HPDE6-E6E7 (cell line): ENCODE measurements around the gene TMEM208.

Experiments used
- DNase-seq: peaks from one replicate; pipeline ENCODE4 v3.0.0; 2011; ENCODE audit warnings: missing footprints; ENCODE audit errors: extremely low spot score

TMEM208 gene

DNA sequence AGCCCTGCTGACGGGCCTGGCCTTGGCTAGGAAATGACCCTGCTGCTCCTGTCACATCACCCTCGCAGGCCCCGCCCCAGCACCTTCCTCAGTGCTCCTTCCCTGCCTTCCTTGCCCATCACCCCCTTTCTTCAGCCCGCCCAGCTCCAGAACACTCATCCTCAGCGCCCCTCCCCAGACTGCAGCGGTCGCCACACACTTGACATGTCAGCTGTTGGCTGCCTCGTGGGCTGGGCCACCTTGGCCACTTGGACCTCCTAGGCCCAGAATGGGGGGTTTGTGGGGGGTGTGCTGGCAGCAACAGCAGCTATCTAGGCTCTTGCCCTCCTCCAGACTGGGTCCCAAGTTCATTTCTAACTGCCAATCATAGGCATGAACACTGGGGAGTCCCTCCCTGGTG is 17.4 kb upstream of the TMEM208 start:
- DNase-seq = no peak

DNA sequence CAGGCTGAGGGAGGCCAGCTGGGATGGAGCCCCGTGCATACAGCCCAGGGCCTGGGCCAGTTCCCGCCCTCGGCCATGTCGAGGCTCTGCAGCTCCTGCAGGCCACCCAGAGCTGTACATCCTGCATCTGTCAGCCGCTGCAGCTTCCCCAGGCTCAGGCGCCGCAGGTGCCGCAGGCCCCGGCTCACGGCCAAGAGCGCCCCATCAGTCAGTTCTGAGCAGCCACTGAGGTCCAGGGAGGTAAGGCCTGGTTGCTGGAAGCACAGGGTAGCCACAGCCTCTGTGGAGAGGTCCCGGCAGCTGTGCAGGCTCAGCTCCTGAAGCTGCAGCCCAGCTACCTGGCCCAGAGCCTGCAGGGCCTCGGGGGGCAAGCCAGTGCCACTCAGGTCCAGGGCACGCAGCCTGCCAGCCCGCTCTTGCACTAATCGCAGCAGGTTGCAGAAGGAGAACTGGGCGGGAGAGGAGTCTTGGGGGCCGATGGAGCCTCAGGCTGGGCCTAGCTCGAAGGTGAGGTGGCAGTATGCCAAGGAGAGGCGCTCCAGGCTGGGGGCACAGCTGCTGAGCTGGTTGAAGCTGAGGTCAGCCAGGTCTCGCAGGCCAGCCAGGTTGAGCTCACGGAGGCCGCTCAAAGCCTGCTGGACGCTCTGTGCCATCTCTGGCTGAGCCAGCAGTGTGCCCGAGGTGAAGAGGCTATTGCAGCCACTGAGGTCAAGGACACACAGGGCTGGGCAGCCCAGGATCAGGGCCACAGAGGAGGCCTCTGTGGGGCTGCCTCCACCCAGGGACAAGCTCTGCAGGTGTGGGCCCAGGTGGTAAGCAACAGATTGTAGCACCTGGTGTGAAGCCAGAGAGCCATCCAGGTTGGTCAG is 16.6 kb upstream of the TMEM208 start:
- no peak for DNase-seq

DNA sequence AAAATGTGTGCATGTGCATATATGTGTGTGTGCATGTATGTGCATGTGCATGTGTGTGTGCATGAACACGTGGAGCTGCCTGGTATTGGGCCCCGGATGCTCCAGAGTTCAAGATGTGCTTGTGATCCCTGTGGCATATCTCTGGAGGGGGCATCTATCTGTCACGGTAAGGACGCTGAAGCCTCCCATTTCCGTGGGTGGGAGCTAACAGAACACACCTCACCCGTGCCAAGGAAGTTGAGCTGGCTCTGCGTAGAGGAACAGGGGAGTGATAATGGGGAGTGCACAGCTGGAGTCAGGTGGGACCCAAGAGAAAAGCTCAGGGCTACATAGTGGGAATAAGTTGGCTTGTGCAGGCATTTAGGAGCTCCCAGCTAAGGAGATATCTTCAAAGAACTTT is 15.3 kb upstream of the TMEM208 start:
- no peak for DNase-seq

DNA sequence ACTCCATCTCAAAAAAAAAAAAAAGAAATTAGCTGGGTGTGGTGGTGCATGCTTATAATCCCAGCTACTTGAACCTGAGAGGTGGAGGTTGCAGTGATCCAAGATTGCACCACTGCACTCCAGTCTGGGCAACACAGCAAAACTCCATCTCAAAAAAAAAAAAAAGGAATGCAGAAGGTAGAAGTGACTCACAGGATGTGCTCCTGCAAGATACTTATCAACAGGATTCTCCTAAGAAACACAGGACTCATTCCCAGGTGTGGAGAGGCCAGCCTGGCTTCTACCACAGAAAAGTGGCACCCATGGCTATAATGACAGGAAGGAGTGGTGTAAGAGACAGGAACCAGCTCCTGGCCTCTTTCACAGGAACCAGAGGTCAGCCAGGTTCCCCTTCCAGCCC is 14.2 kb upstream of the TMEM208 start:
- DNase-seq = no peak

DNA sequence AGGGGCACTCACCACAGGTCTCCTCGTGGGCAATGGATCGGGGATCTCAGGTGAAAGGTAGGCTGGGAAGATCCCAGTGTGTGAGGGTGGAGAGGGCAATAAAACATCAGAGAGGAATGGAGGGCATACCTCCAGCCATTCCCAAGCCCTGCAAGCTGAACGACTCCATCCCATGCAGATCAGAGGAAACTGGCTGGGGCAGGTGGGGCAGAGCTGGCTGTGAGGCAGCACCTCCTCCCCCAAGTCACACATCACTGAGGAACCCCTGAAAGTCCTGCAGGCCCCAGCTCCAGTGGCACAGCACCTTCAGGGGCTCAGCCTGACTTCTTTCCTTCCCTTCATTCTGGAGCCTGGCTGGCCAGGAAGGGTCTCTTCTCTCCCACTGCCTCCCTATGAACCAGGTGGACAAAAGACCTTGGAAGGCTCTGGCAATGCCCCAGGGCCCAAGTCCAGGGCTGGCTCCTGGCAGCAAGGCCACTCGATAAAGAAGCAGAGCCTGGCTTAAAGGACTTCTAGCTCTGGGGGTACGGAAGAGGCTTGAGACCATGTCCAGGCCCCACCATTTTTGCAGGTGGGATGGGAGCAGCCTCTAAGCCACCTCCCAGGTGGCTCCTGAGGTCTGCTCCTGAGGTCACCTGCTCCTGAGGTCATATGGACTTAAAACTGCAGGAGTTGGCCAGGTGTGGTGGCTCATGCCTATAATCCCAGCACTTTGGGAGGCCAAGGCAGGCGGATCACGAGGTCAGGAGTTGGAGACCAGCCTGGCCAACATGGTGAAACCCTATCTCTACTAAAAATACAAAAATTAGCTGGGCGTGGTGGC is 13.5 kb upstream of the TMEM208 start:
- DNase-seq = no peak

DNA sequence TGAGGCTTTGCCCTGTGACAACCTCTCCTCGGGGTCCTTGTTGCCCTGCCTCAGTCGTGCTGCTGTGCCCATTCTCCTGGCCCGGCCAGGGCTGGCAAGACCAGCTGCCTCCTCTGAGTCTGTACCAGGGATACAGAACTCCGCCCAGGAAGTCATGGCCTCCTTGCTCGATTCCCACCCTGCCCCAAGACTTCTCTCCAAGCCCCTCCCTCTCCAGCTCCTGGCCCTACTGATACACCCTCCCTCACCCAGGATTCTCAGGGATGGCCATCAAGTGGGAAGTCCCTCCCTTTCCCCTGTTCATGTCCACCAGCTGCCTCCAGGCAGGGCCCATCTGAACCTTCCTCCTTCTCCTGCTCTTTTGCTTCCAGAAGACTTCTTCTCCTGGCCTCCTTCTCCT is 11.2 kb upstream of the TMEM208 start:
- DNase-seq = no peak

DNA sequence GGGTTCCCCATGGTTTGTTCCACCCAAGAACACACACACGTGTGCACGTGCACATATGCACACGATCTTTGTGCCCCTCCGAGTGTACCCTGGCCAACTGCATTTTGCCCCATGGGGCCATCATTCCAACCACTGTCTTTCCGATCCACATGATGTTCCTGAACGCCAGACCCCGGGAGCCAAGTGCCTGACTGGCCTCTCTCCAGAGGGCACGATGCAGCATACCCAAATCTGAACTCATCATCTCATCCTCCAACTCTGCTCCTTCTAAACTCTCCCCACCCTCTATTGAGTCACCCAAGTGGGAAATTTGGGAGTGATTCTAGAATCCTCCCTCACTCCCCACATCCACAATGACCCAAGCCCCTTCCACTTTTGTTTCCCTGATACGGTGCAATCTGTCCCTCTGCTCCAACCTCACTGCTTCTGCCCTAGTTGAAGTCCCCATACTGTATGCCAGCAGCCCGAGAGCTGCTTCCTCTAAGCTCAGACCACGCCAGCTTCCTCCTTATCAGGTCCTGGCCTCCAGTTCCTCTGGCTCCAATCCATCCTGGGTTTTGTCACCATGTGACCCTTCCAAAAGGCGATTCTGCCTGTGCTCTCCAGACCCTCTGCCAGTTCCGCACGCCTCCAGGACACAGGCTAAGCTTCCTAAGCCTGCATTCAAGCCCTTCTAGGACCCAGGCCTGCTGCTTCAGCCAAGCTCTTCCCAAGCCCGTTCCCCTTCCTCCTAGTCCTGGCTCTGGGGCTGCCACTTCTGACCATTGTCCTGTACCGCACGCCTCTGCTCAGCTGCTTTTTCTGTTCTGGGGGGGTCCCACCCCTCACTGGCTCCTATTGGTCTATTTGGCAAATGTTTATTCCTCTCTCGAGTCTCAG is 10.1 kb upstream of the TMEM208 start:
- DNase-seq = no peak

DNA sequence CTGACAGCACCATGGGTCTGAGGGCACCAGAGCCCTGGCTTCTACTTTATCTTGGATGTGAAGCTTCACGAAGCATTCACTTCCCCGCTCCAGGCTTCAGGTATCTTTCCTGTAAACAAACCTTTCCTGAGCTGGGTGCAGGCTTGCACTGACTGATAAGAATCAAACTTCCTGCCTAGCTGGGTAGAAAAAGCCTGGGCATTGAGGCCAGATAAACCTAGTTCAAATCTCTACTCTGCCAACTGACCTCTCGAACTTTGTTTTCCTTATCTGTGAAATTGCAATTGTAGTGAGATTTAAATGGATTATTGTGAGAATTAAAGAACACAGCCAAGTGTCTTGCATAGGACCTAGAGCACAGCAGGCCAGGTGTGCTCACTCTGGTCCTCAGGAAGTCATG is 2.9 kb upstream of the TMEM208 start:
- DNase-seq = no peak

DNA sequence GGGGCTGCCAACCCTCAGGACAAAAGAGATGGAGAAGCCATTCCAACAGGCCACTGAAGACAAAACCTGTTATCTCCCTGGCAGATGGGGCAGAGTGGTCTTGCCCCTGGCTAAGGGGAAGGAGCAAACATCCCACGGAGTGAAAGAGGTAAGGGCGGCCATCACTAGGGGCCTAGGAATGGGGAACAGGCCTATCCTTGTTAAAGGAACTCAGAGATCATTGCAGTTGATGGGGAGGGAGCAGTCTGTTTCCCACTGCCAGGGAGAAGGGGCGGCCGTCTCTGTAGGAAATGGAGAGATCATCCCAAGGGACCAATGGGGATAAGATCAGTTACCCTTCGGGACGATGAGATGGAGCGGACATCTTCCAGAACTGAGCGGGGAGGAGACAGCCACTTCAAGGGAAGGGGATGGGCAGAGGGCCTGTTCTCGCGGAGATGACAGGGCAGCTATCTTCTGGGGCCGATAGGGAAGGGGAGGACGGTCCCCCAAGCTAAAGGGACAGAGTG is 581 bp upstream of the TMEM208 start:
- DNase-seq = no peak

DNA sequence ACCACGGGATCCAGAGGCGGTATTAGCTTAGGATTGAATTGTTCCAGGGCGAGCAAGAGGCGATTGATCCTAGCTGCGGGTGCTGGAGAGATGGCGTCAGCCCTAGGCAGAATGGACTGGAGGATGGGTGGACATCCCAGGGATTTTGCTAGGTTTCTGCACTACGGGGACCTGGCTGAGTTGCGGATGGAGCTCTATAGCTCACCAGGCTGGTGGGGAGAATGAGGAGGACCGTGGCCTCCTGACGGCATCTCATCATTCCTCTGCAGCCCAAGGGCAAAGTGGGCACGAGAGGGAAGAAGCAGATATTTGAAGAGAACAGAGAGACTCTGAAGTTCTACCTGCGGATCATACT is 614 bp downstream of the TMEM208 start:
- DNase-seq = no peak

DNA sequence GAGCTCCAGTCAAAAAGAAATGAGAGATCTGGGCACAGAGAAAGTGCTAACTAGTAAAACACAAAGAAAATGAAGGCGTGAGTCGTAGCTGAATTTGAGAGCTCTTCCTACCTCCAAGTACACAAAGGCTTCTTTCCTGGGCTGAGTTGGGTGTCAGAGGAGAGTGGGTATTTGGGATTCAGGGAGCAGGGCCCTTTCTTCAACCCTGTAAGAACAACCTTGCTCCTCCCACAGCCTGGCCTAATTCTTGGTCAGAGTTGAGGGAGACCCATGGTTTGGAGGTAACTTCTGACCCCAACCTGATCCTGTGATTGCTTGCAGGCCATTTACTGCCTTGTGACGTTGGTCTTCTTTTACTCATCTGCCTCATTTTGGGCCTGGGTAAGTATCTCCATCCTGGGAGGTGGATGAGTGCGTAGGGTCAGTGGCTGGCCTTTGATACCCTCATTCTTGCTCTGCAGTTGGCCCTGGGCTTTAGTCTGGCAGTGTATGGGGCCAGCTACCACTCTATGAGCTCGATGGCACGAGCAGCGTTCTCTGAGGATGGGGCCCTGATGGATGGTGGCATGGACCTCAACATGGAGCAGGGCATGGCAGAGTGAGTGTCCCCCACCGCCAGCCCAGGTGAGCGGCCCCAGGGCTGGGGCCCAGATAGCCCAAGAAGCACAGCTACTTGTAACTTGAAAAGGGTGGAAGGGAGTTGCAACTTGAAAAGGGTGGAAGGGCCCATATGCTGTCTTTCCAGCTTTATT is 1.3 kb downstream of the TMEM208 start:
- no peak for DNase-seq

DNA sequence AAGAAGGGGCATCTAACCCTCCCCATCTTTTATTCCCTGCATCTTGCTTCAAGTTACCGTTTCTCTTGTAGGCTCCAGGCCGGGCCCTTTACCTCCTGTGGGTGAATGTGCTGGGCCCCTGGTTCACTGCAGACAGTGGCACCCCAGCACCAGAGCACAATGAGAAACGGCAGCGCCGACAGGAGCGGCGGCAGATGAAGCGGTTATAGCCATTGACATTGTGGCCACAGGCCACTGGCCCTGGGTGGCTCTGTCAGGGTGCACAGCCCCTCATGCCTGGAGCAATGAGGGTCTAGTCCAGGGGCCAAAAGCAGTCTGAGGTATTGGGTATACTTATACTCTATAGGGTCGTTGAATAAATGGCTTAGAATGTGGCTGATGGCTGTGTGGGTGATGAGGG is 2.0 kb downstream of the TMEM208 start:
- no peak for DNase-seq

DNA sequence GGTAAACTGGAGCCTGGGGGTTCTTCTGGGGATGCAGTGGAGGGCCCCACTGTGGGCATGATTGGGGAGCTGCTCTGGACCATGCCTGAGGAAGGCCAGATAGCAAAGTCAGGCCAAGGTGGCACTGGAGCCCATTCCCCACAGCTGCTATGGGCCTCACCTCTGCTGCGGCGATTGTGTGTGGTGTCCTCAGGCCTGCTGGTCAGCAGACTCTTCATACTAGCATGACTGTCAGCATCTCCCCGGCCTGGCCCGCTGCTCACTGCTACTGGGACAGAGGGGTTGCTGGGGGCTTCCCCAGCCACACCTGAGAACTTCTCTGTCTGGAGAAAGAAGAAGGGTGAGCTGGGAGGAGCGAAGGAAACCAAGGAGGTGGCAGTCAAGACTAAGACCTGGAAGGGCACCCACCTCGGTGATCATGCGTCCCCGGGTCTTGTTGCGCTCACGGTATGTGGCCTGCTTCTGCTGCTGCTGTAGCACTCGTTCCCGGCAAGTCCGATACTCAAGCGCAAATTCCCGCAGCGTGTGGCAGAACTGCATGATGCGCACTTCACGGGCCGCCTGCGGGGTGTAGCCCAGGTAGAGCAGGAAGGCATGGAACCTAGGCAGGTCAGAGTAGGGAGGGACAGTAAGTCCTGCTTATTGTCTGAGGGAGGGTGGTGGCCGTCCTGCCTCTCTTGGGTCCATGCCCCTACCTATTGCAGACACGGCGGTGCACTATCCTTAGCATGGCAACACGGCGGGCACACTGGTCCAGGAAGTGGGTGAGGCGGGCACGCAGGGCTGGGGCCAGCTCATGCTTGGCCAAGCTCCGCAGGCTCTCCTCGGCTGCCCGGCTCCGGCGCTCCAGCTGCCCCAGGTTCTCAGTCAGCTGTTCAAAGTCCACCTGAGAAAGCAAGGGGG is 3.2 kb downstream of the TMEM208 start:
- no peak for DNase-seq

DNA sequence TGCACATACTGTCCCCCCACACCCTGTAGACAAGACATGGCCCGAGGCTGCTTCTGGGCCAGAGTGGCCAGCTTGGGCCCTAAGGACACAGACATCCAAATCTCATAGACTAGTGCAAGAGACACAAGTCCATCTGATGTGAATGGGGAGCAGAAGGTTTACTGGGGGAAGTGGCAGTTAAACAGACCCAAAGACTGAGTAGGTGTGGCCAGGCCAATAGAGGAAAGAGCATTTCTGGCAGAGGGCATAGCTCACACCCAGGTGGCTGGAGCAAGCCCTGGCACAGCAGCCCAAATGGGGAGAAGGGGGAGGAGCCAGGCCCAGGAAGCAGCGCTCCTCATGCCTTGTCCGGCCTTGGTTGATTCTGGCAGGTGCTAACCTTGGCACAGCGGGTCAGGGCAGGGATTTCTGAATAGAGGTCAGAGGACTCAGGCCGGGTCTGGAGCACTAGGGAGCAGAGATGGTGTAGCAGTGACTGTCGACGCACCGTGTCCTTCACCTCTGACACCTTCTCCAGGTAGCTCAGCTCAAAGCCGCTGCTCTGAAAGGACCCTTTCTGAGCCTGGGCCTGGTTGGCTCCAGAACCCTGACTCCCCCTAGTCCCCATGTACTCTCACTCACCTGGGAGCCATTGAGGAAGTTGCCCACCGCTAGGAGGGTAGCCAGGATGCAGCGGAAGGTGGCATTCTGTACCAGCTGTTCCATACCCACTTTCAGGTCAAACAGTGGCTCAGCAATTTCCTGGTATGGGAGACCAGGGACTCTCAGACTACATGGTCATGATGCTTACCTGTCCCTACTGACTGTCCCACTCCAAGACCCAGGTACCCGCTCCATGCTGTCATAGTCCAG is 4.1 kb downstream of the TMEM208 start:
- no peak for DNase-seq

DNA sequence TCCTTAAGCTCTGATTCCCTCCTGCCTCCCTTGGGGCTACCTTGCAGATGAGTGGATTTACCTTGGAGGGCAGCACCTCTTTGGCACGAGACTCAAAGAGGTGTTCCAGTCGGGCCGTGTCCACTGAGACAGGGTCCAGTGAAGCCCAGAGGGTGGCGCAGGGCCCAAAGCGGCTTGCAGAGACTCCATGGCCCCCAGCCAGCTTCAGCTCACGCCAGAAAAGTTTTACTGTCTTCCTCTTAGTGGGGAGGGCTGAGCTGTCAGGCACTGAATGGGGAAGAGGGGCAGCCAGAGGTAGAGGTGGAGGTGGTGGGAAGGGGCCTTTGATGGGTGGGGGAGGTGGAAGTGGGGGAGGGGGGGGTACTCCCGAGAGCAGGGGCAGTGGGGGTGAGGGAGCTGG is 6.7 kb downstream of the TMEM208 start:
- no peak for DNase-seq

DNA sequence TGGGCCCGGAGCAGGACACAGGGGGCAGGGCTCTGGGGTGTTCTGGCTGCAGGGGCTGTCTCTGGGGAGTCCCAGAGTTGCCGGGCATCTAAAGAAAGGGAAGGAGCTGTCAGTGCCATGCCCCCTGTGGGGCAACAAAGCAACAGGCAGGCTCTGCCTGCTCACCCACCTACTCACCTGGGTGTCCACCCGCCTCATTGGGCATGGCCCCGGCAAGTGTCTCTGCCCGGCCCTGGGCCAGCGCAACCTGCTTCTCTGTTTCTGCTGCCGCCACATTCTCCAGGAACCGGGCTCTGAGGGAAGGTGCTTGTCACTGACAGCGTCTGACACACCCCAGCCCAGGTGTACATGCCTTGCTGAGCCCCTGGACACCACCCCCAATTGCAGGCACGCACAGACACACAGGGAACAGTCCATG is 7.3 kb downstream of the TMEM208 start:
- no peak for DNase-seq

DNA sequence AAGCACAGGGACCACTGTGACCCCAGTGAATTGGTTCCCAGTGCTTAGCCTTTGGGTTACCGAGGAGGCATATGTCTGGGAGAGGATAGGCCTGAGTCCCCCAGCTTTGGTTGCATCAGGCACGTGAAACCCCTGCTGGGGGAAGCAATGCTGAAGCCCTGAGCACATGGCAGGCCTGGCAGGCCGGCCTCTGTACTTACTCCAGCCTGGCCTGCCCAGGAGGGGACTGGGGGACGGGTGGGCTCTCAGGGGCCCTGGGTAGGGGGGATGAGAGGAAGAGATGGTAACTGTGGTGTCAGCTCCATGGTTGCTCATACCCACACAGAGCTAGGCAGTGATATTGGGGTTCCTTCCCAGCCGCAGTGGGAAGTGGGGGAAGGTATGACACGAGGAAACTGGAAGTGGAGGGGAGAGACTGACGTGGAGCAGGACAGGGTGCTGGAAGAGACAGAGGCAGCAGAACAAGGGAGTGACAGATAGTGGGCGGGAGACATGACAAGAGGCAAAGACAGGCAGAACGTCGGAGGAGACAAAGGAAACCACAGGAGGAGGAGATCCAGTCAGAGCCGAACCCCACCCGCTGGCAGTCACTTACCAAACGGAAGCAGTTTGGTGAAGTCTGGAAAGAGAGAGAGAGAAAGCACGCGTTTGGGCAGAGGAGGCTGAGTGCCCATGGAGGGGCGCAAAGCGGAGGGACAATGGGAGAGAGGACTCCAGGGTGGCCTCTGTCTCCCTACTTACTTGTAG is 9.1 kb downstream of the TMEM208 start:
- no peak for DNase-seq

DNA sequence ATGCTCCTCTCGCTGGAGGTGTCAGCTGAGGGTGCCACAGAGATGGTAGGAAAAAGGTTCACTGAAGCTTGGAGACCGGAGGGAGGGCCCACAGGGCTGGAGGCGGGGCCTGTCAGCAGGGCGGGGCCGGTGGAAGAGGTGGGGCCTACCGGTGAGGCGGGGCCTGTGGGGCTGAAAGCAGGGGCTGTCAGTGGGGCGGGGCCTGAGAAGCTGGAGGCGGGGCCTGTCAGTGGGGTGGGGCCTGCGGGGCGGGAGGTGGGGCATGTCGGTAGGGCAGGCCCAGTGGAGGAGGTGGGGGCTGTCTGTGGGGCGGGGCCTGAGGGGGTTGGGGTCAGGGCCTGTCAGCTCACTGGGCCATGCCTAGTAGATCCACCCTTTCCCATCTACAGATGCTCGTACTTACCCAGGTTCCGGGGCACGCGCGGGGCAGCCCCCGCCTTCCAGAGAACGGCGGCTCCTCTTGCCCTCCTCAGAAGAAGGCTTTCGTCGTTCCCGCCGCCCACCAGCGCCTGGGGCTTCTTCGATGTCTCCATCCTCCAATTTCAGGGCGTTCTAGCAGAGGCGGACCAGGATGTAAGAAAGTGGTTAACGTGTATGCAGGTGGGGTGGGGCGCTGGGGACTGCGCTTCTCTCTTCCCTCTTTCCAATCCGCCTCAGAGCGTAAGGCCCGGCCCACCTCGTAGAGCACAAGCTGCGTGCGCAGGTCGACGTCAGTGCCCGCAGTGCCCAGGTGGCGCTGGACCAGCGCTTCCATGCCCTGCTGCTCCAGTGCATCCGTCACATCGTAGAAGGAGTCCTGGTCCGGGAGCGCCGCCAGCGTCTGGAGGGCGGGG is 9.8 kb downstream of the TMEM208 start:
- peak; percentile 64 for DNase-seq
